HG03520 (cell line): ENCODE results near the gene EIPR1.
"Not testable (repeated sequence)": the region's sequence is repeated elsewhere in the genome, so short reads cannot be mapped to it uniquely, and the experiment has no call there.

Source experiments
- ATAC-seq: cut with Tn5 transposase; IDR thresholded peaks from one replicate; pipeline ENCODE4 v1.9.1; 2021; ENCODE audit warnings: mild to moderate bottlenecking, moderate library complexity; ENCODE audit not compliant: unreplicated experiment

The EIPR1 gene

DNA sequence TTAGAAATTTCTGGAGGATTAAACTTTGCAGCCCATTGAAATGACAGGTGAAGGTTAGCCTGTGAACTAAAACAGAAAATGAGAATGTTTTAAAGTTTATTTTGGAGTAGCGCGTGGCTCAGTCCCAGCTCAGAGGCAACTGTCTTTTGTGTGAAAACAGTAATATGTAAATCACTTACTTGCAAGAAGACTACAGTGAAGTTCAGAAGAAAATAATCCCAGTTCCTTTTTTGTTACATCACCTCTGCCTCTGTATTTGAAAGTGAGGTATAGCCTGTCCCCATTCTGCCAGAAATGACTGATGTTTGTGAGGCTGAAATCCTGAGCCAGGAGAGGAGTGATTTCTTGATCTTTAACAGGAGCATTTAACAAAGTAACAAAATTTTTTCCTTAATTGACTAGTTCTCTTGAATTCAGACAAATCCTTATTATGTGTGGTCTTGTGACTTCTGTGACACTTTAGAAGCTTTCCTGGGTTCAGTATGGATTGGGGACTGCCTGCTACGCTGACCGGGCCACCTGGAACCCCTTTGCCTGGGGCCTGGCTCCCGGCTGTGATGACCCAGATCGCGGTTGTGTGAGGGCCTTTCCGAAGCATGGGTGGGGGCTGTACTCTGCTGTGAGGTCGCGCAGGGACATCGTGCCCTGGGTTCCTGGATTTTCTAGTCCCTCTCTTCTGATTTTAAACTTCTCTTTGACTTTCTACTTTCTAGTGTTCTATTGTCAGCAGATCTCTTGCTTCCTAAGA lies 26.1 kb upstream of the EIPR1 start:
- ATAC-seq: peak; percentile 99

DNA sequence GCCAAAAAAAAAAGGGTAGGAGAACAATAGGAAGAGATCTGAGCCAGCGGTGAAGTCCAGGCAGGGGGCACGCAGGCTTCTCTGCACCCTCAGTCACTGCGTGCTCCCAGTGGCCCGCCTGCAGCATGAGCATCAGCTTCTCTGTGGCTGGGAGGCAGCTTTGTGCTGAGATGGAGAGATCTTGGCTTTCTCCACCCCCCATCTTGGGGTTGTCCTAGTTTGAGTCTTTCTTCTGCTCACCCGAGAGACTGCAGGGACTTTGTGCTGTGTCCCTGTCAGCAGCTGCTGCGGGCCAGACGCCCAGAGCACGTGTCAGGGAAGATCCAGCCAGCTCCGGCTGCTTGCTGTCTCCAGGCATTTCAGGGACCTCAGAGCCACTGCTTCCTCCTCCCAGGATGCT lies 22.2 kb upstream of the EIPR1 start:
- no peak for ATAC-seq

DNA sequence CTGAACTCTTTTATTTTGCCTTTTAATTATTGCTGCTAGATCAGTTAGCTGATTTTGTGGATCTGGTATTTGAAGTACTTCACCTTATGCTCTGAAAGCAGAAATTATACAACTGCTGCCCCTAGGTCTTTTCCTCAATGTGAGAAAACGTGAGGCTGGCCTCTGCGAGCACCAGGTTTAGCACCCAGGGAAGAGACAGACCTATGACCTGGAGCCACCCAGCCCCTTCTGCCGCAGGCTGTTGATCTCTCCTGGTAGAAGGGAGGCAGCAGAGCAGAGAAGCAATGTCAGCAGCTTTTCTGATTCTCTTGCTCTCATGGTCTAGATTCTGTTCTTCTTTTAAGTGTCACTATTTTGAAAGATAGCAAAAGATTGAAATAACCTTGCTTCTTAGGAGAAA lies 21.8 kb upstream of the EIPR1 start:
- ATAC-seq: no peak

DNA sequence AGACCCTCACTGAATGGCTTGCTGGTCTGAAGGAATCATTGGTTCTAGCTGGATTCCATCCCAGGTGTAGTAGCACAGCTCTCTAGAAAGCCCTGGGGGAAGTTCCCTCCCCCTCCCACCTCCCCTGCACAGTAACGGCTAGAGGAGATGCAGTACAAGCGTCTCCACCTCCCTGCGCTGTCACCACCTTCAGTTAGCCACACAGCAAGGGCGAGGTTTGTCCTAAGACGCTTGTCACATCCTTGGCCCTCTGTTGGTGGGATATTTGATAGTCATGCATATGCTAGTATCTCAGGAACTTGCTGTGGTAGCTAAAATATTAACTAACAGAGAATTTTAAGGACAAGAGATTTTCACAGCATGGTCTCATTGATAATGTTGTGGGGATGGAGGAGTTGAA lies 21.2 kb upstream of the EIPR1 start:
- no peak for ATAC-seq

DNA sequence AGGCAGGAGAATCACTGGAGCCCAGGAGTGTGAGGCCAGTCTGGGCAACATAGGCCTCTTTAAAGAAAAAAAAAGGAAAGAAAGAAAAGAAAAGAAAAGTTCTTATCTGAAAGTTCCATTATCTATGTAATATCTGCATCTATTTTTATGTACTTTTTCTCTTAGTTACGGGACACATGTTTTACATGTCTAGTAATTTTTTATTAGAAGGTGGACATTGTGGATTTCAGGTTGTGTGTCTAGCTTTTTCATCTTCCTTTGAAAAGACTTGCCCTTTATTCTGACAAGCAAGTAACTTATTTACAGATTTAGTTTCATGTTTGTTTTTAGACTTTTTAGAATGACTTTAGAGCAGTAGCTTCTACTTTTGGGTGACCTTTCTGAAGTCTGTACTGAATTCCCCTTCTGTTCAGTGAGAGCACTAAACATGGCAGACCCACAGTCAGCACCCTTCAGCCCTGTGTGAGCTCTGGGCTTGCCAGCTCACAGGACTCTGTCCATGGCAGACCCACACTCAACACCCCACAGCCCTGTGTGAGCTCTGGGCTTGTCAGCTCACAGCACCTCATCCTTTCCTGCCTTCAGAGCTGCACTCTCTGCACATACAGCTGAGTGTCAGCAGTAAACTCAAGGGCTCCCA lies 19.4 kb upstream of the EIPR1 start:
- ATAC-seq: peak; percentile 44

DNA sequence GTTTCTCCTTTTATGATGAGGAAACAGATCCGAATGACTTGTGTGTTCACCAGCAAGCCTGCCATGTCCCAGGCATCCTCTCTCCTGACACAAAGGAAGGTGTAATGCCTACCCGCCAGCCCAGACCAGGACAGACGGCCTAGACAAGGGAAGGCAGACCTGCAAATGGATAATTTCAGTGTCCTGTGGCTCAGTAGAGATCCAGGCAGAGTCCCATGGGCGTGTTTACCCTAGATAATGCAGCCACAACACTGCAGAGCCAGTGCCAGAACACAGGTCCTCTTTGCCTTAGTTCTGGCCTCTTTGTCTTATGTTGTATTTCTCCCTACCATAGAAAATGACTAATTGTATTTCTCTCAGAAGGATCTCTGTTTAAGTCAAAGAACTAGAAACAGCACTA lies 14.6 kb upstream of the EIPR1 start:
- ATAC-seq: no peak

DNA sequence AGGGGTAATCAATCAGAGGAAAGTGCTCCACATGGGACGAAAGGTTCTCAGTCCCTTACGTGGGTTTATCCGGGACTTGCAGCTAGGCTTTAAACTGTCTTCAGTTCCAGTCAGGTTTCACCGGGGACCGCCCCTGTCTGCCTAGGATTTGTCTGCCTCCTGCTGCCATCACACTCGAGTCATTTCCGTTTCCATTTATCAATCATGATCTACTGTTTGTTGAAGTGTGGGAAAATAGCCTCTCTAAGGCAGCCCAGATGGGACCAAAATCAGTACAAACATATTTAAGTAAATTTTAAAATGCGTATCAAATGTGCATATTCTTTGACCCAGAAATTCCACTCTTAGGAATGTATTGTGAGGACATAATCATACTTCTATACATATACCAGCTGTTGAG lies 12.4 kb upstream of the EIPR1 start:
- no peak for ATAC-seq

DNA sequence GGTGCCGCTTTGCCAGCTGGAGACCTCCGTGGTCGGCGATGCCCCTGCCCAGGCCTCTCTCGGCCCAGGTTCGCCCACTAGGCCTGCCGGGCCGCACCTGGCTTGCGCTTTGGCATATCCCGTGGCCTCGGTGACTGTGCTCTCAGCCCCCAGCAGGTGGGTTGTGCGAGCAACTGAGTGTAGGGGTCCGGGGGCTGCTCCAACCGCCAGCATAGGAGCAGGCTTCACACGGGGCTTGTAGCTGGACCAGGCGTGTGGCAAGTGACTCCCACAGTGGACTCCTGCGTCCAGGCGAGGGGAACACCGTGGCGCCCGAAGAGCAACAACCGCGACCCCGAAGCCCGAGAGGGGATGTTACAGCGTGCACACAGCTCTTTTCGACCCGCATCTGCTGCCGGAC lies 11.6 kb upstream of the EIPR1 start:
- no peak for ATAC-seq

DNA sequence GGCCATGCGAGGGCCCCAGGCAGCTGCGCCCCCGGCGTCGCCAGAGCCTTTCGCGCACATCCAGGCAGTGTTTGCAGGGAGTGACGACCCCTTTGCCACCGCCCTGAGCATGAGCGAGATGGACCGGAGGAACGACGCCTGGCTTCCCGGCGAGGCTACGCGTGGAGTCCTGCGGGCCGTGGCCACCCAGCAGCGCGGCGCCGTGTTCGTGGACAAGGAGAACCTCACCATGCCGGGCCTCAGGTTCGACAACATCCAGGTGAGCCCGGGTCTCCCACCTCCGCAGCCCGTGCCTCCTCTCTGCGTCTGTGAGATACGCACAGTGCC lies 10.8 kb upstream of the EIPR1 start:
- ATAC-seq: no peak

DNA sequence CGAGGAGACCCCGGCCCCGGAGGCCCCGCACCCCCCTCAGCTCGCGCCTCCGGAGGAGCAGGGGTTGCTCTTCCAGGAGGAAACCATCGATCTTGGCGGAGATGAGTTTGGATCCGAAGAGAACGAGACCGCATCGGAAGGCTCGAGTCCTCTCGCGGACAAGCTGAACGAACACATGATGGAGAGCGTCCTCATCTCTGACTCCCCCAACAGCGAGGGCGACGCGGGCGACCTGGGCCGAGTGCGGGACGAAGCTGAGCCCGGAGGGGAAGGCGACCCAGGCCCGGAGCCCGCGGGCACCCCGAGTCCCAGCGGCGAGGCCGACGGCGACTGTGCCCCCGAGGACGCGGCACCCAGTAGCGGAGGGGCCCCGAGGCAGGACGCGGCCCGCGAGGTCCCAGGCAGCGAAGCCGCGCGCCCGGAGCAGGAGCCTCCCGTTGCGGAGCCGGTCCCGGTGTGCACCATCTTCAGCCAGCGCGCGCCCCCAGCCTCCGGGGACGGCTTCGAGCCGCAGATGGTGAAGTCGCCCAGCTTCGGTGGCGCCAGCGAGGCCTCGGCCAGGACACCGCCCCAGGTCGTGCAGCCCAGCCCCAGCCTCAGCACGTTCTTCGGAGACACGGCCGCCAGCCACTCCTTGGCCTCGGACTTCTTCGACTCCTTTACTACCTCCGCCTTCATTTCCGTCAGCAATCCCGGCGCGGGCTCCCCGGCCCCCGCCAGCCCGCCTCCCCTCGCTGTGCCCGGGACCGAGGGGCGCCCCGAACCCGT lies 10.2 kb upstream of the EIPR1 start:
- ATAC-seq: no peak

DNA sequence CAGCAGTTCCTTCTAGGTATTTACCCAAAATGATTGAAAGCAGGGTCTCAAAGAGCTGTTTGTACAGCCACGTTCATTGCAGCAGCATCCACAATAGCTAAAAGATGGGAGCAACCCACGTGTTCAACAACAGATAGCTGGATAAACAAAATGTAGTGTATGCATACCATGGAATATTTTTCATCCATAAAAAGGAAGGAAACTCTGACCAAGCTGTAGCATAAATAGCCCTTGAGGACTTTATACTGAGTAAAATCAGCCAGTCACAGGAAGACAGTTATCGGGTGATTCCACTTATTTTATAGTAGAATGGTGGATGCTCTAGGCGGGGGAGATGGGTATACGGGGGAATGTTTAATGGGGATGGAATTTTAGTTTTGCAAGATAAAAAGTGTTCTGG lies 9.4 kb upstream of the EIPR1 start:
- ATAC-seq: no peak

DNA sequence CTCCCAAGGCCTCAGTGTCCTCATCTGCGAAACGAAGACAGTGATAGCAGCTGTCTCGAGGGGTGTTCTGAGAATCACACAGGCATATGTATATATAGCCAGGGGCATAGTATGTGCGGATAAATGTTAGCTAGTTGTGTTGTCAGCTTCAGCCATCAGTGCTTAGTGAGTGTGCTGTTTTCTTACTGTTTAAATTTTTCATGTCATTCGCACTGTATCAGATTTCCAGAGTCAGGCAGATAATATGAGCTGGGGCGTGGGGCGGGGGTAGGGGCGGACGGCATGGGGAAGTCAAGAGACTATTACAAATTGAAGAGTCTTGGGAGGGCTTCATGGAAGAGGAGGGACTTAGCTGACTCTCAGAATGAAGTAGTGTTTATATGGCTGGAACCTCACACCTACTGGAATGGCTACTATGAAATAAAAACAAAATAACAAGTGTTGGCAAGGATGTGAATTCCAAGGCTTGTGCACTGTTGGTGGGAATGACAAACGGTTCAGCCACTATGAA lies 8.9 kb upstream of the EIPR1 start:
- no peak for ATAC-seq

DNA sequence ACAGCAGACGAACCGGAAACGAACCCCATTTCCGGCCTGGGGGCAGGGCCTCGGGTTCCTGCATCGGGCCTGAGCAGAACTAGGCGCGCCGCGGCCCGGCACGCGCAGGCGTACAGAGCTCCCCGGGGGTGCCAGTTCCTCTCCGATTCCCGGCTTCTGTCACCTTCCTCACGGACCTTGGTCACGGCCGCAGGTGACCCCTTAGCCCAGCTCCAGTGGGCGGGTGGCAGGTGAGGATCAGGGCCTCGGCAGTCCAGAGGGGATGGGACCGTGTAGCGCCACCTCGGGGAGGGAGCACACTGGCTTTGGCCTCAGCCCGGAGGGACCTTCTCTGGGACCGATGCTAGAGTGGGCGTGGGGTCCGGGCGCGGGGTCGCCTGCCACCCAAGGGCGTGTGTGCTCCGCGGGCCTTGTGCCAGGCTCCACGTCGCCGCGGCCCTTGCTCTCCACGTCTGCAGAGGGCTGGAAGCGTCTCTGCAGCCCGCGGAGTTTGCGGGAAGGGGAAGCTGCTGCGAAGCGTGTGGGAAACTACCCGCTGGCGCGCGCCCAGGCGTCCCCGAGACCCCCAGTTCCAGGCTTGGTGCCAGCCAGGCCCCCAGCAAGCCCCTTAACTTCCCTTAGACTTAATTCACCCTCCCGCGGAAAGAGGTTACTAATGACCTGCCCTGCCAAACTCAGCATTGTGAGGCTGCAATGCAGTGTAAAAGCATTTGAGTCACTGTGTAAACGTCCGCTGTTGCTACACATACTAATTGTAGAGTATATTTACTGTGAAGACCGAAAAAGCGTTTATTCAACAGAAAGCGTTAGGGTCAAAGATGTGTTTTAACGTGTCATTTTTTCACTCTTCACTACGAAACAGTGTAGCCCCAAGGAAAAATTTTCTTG lies 2.3 kb upstream of the EIPR1 start, which contains the start of gene TRAPPC12:
TSS of gene TRAPPC12 (plus strand) at position 48 of the 888 bp plus-strand sequence. CDS start 7,930 bp downstream, outside the sequence.
- ATAC-seq: peak; percentile 69

DNA sequence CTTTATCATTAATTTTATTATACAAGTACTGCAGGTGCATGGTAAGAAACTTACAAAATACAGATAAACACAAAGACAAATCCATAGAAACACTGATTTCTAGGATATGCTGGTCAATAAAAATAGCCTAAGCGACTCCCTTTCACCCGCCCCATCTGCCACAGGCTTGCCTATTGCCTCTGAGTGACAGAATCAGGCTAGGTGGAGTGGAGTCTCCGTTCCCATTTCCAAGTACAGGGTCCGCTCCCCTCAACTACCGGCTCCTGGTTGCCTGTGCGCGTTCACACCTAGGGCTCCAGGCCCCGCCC lies 1.7 kb upstream of the EIPR1 start:
- no peak for ATAC-seq

DNA sequence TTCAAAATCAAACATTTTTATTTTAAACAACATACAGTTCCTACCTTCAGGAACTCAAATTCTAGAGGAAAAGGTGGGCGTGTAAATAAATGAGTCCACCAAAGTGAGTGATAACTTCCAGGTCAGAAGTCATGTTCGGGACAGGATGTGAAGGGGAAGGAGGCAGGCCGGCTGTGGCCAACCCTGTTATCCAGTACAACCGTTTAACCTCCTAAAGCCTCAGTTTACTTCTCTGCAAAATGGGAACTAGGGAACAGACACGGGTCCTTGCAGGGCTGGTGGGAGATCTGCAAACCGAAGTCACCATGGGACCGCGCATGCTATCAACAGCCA lies 373 bp downstream of the EIPR1 start:
- peak; percentile 18 for ATAC-seq

DNA sequence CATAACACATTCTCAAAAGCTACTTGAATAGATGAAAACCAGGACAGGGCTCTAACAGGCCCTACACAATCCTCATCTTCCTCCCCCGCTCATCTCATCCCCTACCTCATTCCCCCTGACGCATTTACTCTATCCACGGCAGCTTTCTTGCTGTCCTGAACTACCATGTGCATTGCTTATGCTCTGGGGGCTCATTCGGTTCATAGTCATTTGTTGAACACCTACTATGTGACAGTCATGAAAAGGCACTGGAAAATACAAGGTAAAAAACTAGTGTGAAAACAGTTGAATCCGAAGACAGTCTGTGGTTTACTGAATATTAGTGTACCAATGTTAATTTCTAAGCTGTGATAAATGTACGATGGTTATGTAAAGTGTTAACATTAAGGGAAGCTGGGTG lies 797 bp downstream of the EIPR1 start:
- ATAC-seq: no peak

DNA sequence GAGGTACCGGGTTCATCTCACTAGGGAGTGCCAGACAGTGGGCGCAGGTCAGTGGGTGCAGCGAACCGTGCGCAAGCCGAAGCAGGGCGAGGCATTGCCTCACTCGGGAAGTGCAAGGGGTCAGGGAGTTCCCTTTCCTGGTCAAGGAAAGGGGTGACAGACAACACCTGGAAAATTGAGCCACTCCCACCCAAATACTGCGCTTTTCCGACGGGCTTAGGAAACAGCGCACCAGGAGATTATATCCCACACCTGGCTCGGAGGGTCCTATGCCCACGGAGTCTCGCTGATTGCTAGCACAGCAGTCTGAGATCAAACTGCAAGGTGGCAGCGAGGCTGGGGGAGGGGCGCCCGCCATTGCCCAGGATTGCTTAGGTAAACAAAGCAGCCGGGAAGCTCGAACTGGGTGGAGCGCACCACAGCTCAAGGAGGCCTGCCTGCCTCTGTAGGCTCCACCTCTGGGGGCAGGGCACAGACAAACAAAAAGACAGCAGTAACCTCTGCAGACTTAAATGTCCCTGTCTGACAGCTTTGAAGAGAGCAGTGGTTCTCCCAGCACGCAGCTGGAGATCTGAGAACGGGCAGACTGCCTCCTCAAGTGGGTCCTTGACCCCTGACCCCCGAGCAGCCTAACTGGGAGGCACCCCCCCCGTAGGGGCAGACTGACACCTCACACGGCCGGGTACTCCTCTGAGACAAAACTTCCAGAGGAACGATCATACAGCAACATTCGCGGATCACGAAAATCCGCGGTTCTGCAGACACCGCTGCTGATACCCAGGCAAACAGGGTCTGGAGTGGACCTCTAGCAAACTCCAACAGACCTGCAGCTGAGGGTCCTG lies 8.1 kb downstream of the EIPR1 start:
- not testable (repeated sequence) for ATAC-seq

DNA sequence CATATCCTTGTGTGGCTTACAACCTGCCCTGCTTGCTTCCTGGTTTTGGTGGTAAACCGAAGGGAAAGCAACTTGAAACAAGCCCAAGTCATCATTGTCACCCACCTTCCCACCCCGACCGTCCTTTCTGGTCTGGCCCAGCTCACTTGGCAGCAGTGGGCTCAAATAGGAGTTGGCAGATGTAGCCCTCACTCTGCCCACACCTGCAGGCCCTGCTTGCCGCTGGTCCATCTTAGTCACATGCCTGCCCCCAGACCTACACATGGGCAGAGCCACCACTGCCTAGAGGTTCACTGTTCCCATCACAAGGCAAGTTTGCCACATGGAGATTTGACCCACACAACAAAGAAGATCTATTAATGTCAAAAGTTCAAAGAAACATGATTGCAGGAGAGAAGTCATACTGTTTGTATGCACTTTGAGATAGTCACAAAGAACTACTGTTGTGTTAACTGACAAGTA lies 9.3 kb downstream of the EIPR1 start:
- ATAC-seq: no peak

DNA sequence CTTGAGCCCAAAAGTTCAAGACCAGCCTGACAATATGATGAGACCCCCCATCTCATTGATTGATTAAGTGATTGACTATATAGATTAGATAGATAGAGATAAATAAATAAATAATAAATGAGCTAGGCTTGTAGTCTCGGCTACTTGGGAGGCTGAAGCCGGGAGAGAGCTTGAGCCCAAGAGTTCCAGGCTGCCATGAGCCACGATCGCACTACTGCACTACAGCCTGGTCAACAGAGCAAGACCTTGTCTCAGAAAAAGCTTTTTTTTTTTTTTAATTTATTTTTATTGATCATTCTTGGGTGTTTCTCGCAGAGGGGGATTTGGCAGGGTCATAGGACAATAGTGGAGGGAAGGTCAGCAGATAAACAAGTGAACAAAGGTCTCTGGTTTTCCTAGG lies 12.4 kb downstream of the EIPR1 start:
- no peak for ATAC-seq
